Measurements from ENCODE around the gene RASGRF1. TPM values are rescaled to one million over a fixed set of nuclear protein-coding genes. Genes with fewer than 3 reads are reported as not detected.
"Not testable (repeated sequence)": the region's sequence is repeated elsewhere in the genome, so short reads cannot be mapped to it uniquely, and the experiment has no call there.

RASGRF1 gene
- total RNA-seq, 4 donors from 2014 or later = not detected

GRCh38 chr15:78995921-78996893 is 94.4 kb downstream of the RASGRF1 start:
- Histone ChIP-seq H3K9me3 (no peaks in the 10 kb centered on the region), H3K27ac (no peak overlapping the region), H3K27me3 (no peaks in the 10 kb centered on the region), H3K36me3 (no peaks in the 10 kb centered on the region), H3K4me3 (no peak overlapping the region), H3K4me1 (no peaks in the 10 kb centered on the region)
- in situ Hi-C loops (cut with MboI; ENCODE audit: low sequenced_read_pairs in 4 of 4) = no loop called here
- DNase-seq (no peak), ATAC-seq (no peak)
- intact Hi-C loops (cut with DNase I; ENCODE audit: low total_unique reads) = no loop called here
- TF ChIP-seq CTCF (IDR thresholded peaks at IDR 0.05 in 4 of 5, conservative IDR thresholded peaks at IDR 0.05 in 1 of 5) = no peak
- no peak for TF ChIP-seq POLR2A (IDR thresholded peaks at IDR 0.05)

- ATAC-seq; in situ Hi-C loops (cut with MboI; ENCODE audit: low sequenced_read_pairs in 4 of 4): not testable (repeated sequence)
These were observed 95.4 kb downstream of the RASGRF1 start for GRCh38 chr15:78995161-78995560.

GRCh38 chr15:78993931-78994530 is 96.5 kb downstream of the RASGRF1 start:
- H3K36me3 ChIP-seq = no peaks in the 10 kb centered on the region
- no peak for DNase-seq
- no peak for ATAC-seq
- no peaks in the 10 kb centered on the region for H3K4me1 ChIP-seq
- no peak overlapping the region for H3K27ac ChIP-seq
- intact Hi-C loops (cut with DNase I; ENCODE audit: low total_unique reads) = no loop called here
- H3K27me3 ChIP-seq = no peaks in the 10 kb centered on the region
- TF ChIP-seq POLR2A (IDR thresholded peaks at IDR 0.05) (no peak), CTCF (IDR thresholded peaks at IDR 0.05 in 4 of 5, conservative IDR thresholded peaks at IDR 0.05 in 1 of 5) (no peak)
- in situ Hi-C loops (cut with MboI; ENCODE audit: low sequenced_read_pairs in 4 of 4) = no loop called here
- H3K4me3 ChIP-seq = no peak overlapping the region
- no peaks in the 10 kb centered on the region for H3K9me3 ChIP-seq

More at GRCh38 chr15:78995161-78995560, 95.4 kb downstream of the RASGRF1 start:
- H3K36me3 ChIP-seq; intact Hi-C loops (cut with DNase I; ENCODE audit: low total_unique reads); H3K27ac ChIP-seq; H3K9me3 ChIP-seq; H3K4me3 ChIP-seq; H3K4me1 ChIP-seq; H3K27me3 ChIP-seq; DNase-seq: not testable (repeated sequence)

GRCh38 chr15:78993257-78993930 is 97.2 kb downstream of the RASGRF1 start:
- no peaks in the 10 kb centered on the region for H3K4me1 ChIP-seq
- DNase-seq (no peak), ATAC-seq (no peak)
- intact Hi-C loops (cut with DNase I; ENCODE audit: low total_unique reads) = no loop called here
- no peak overlapping the region for H3K4me3 ChIP-seq
- H3K27me3 ChIP-seq = no peaks in the 10 kb centered on the region
- in situ Hi-C loops (cut with MboI; ENCODE audit: low sequenced_read_pairs in 4 of 4) = no loop called here
- TF ChIP-seq POLR2A (IDR thresholded peaks at IDR 0.05) (no peak), CTCF (IDR thresholded peaks at IDR 0.05 in 4 of 5, conservative IDR thresholded peaks at IDR 0.05 in 1 of 5) (no peak)
- H3K27ac ChIP-seq = no peak overlapping the region
- no peaks in the 10 kb centered on the region for H3K36me3 ChIP-seq
- no peaks in the 10 kb centered on the region for H3K9me3 ChIP-seq
